GM12891 (cell line): Measurements from ENCODE around the gene LRRC36.

Source experiments
- POLR2A ChIP-seq: IDR thresholded peaks from 2 replicates; pipeline ENCODE4 v1.6.1; 2011; ENCODE audit warnings: low read depth, low read length, control low read depth
- POLR2AphosphoS5 ChIP-seq: IDR thresholded peaks from 2 replicates; pipeline ENCODE4 v1.6.1; 2011; ENCODE audit warnings: low read depth, low read length, control low read depth

DNA sequence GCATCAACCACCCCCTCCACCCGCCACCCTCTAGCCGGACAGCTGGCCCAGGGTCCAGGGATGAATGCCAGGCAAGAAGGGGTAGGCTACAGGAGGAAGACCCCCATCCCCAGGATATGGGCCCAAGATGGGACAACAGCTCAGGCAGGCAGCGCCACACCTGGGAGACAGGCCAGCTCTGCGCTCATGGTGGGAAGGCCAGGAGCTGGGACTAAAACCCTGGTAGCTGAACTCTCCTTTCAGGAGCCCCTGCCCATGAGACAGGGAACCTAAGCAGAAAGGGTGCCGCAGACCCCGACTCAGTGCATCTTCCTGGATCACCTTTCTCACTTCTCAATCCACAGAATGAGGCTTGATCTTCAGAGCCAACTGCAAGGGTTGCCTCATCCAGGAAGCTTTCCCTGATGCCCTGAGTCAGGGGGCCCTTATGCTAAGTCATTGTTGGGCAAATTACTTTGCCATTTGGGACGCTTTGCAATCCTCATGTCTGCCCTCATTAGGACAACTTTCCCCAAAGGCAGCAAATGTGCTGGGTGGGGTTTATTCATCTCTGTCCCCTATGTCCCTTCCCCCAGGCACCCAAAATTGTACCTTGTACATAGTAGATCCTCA is 80.7 kb downstream of the LRRC36 start:
- TF ChIP-seq POLR2A: no peak
- TF ChIP-seq POLR2AphosphoS5: no peak
